ENCODE data around the gene HMG20B. TPM values are rescaled to one million over a fixed set of nuclear protein-coding genes. Genes with fewer than 3 reads are reported as not detected.

The HMG20B gene
- total and polyA plus RNA-seq, 8 donors, result 39.8 to 638 (median 96.8) TPM

DNA sequence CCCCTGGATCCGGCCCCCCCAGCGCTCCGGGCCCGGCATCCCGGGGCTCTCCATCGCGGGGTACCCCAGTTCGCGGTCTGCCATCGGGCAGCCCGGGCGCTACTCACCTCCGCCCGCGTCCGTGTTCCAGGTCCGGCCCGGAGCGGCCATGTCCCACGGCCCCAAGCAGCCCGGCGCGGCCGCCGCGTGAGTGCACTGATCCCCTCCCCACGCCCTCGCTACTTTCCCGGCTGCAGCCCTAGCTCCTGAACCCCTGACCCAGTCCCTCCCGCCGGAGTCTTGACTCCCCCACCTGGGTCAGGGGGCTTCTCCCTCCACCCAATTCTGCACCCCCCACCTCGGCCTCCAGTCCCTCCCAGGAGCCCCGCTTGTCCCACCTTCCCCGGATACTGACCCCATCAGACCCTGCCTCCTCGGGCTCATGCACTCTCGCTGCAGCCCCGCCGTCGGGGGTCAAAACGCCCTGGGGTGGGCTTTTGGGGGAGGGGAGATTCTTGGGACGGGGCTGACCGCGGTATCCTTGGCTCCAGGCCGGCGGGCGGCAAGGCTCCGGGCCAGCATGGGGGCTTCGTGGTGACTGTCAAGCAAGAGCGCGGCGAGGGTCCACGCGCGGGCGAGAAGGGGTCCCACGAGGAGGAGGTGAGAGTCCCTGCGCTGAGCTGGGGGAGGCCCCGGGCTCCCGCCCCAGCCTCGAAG is 566 bp downstream of the HMG20B start:
- H3K4me1 ChIP-seq, result peaks cover 23 to 51% (median 40%) of the 10 kb centered on the region in 4 donors
- TF ChIP-seq POLR2A (IDR thresholded peaks at IDR 0.05) (no peak), EP300 (IDR thresholded peaks at IDR 0.05) (no peak), POLR2AphosphoS5 (IDR thresholded peaks at IDR 0.05) (no peak)
- TF ChIP-seq, protein P1, sequence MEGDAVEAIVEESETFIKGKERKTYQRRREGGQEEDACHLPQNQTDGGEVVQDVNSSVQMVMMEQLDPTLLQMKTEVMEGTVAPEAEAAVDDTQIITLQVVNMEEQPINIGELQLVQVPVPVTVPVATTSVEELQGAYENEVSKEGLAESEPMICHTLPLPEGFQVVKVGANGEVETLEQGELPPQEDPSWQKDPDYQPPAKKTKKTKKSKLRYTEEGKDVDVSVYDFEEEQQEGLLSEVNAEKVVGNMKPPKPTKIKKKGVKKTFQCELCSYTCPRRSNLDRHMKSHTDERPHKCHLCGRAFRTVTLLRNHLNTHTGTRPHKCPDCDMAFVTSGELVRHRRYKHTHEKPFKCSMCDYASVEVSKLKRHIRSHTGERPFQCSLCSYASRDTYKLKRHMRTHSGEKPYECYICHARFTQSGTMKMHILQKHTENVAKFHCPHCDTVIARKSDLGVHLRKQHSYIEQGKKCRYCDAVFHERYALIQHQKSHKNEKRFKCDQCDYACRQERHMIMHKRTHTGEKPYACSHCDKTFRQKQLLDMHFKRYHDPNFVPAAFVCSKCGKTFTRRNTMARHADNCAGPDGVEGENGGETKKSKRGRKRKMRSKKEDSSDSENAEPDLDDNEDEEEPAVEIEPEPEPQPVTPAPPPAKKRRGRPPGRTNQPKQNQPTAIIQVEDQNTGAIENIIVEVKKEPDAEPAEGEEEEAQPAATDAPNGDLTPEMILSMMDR (IDR thresholded peaks at IDR 0.05), result no peak
- H3K27me3 ChIP-seq, result no peaks in the 10 kb centered on the region
- peak; percentile 33 to 62 for DNase-seq
- H3K4me3 ChIP-seq, result peak overlapping the region; percentile 89 to 97 (median 91)
- intact Hi-C loops (cut with DNase I; ENCODE audit: low total_unique reads), result no loop called here
- WGBS, 5 donors, result 1 to 2% (median 1%) methylated on average over 25 to 60 of the region's 60 CpGs
- peak overlapping the region; percentile 81 to 93 (median 87) for H3K27ac ChIP-seq
- H3K36me3 ChIP-seq, result peaks cover 0 to 24% (median 18%) of the 10 kb centered on the region in 4 donors
- no peaks in the 10 kb centered on the region for H3K9me3 ChIP-seq

- H3K9me3 ChIP-seq, result no peaks in the 10 kb centered on the region
- H3K4me3 ChIP-seq, result peak overlapping the region; percentile 89 to 97 (median 91)
- H3K27ac ChIP-seq, result peak overlapping the region; percentile 15 to 93 (median 87)
- H3K36me3 ChIP-seq, result peaks cover 0 to 24% (median 19%) of the 10 kb centered on the region in 4 donors
- no peak for TF ChIP-seq POLR2A (IDR thresholded peaks at IDR 0.05)
- TF ChIP-seq EP300 (IDR thresholded peaks at IDR 0.05), result no peak
- TF ChIP-seq, protein P1 (IDR thresholded peaks at IDR 0.05), result no peak
- no peak for TF ChIP-seq POLR2AphosphoS5 (IDR thresholded peaks at IDR 0.05)
- 56 to 63% (median 59%) methylated on average over 54 to 55 of the region's 55 CpGs for WGBS, 5 donors
- no peaks in the 10 kb centered on the region for H3K27me3 ChIP-seq
- intact Hi-C loops (cut with DNase I; ENCODE audit: low total_unique reads), result no loop called here
- peaks cover 23 to 51% (median 40%) of the 10 kb centered on the region in 4 donors for H3K4me1 ChIP-seq
- peak; percentile 95 to 96 for DNase-seq
Measured at GRCh38 chr19:3573858-3574637, 1.3 kb downstream of the HMG20B start.

DNA sequence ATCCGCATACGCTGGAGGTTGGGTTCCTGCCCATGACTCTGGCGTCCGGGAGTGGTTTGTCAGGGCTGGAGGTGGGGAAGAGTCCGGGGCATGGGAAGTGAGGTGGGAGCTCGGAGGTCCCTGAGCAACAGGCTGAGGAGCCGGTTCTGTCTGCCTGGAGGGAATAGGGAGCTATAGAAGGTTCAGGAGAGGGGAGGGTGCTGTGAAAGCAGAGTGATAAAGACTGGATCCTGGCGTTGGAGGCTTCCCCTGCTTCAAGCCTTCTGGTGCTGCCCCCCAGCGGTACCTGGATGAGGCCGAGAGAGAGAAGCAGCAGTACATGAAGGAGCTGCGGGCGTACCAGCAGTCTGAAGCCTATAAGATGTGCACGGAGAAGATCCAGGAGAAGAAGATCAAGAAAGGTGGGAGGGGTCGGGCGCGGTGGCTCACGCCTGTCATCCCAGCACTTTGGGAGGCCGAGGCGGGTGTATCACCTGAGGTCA is 2.6 kb downstream of the HMG20B start:
- H3K9me3 ChIP-seq, result no peaks in the 10 kb centered on the region
- peak; percentile 42 to 60 for DNase-seq
- H3K27ac ChIP-seq, result no peak overlapping the region
- no peak overlapping the region for H3K4me3 ChIP-seq
- WGBS, 5 donors, result 85 to 90% (median 90%) methylated on average over 19 of the region's 19 CpGs
- no peaks in the 10 kb centered on the region for H3K27me3 ChIP-seq
- intact Hi-C loops (cut with DNase I; ENCODE audit: low total_unique reads), result no loop called here
- H3K36me3 ChIP-seq, result peaks cover 0 to 24% (median 19%) of the 10 kb centered on the region in 4 donors
- peaks cover 23 to 51% (median 41%) of the 10 kb centered on the region in 4 donors for H3K4me1 ChIP-seq
- TF ChIP-seq POLR2AphosphoS5 (IDR thresholded peaks at IDR 0.05) (no peak), POLR2A (IDR thresholded peaks at IDR 0.05) (no peak), EP300 (IDR thresholded peaks at IDR 0.05) (no peak)
- TF ChIP-seq, protein P1 (IDR thresholded peaks at IDR 0.05), result no peak

DNA sequence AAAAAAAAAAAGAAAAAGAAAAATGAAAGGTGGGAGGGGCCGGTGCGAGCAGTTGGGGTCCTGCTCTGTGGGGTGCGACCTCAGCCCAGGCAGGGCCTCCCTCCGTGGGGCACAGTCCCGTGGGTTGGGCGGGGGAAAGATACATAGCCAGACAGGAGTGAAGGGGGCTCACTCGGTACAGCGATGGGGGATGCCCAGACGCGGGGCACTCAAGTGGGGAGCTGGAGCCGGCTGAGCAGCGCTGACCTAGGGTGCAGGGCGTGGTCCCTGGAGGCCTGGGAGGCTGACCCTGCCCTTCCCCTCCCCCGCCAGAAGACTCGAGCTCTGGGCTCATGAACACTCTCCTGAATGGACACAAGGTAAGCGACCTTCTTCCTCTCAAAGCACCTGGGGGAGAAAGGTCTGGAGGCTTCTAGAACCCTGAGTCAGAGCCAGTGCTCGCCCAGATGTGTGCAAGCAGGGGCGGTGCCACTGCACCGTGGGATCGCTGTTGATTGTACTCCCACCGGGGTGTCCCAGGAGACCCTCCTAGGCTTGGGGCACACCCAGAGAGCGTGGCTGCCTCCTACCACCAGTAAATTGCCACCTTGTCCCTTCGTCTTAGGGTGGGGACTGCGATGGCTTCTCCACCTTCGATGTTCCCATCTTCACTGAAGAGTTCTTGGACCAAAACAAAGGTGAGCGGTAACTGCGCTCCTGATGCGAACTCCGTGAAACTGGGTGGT is 3.4 kb downstream of the HMG20B start:
- 80 to 87% (median 81%) methylated on average over 26 to 29 of the region's 29 CpGs for WGBS, 5 donors
- Histone ChIP-seq H3K36me3 (peaks cover 0 to 24% (median 19%) of the 10 kb centered on the region in 4 donors), H3K4me3 (peak overlapping the region; percentile 26 to 45 (median 36)), H3K4me1 (peaks cover 23 to 51% (median 44%) of the 10 kb centered on the region in 4 donors), H3K27me3 (no peaks in the 10 kb centered on the region), H3K27ac (peak overlapping the region in 3 of 5 donors; percentile 25 to 82 (median 32)), H3K9me3 (no peaks in the 10 kb centered on the region)
- DNase-seq, result no peak
- TF ChIP-seq POLR2A (IDR thresholded peaks at IDR 0.05) (no peak), POLR2AphosphoS5 (IDR thresholded peaks at IDR 0.05) (no peak), EP300 (IDR thresholded peaks at IDR 0.05) (no peak)
- TF ChIP-seq, protein P1 (IDR thresholded peaks at IDR 0.05), result no peak
- intact Hi-C loops (cut with DNase I; ENCODE audit: low total_unique reads), result no loop called here

Measured in stomach (tissue), 9 donors.